Neutrophil (primary cell): ENCODE data around the gene FAM240A.

Source experiments
- H3K27ac ChIP-seq: fragments of 200-600 bp; sonication (generic); 2 replicates; pipeline ENCODE4 v1.5.1; 2016; ENCODE audit warnings: mild to moderate bottlenecking, moderate library complexity
- H3K27me3 ChIP-seq: fragments of 200-600 bp; sonication (generic); 2 replicates; pipeline ENCODE4 v1.6.0; 2016; ENCODE audit warnings: mild to moderate bottlenecking
- H3K36me3 ChIP-seq: fragments of 200-600 bp; sonication (generic); 2 replicates; pipeline ENCODE4 v1.5.1; 2017
- H3K4me1 ChIP-seq, 2 experiments: fragments of 200-600 bp in 1 of 2; sonication (generic) in 1 of 2; 1 replicate in 1 of 2; 2 replicates in 1 of 2; pipeline versions ENCODE4 v1.5.1 to v1.6.1; 2013 to 2016; ENCODE audit warnings: low read depth in 1 of 2, low read length in 1 of 2, mild to moderate bottlenecking in 1 of 2, moderate library complexity in 1 of 2; ENCODE audit not compliant: control insufficient read depth in 1 of 2, insufficient read depth in 1 of 2
- H3K4me3 ChIP-seq, 2 experiments: fragments of 200-600 bp in 1 of 2; sonication (generic) in 1 of 2; 1 replicate in 1 of 2; 2 replicates in 1 of 2; pipeline ENCODE4 v1.5.1; 2013 to 2016; ENCODE audit warnings: low read depth in 1 of 2, low read length in 1 of 2, mild to moderate bottlenecking in 1 of 2, moderate library complexity in 1 of 2
- H3K9me3 ChIP-seq: fragments of 200-600 bp; sonication (generic); 2 replicates; pipeline ENCODE4 v1.5.1; 2016
- TF ChIP-seq, protein P1 (sequence below): fragments of 200-600 bp; sonication (generic); IDR thresholded peaks from 2 replicates; pipeline ENCODE4 v1.5.1; 2016; ENCODE audit warnings: antibody characterized with exemption

FAM240A gene

DNA sequence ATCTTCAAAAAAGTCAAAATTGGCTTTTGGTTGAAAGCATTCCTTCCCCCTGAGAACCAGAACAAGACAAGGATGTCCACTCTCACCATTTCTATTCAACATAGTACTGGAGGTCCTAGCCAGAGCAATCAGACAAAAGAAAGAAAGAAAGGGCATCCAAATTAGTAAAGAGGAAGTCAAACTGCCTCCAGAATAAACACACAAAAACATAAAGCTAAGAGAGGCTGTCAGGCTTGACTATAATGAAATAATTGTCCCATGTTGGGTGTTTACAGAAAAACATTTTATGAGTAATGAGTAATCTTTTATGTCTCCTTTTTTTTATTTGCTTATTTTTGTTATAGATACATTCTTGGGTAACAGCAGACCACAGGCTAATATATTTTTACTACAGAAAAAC, 18.3 kb upstream of the FAM240A start:
- H3K36me3 ChIP-seq: no peaks in the 10 kb centered on the region
- H3K4me1 ChIP-seq: no peaks in the 10 kb centered on the region
- H3K27me3 ChIP-seq: no peaks in the 10 kb centered on the region
- TF ChIP-seq, protein P1, sequence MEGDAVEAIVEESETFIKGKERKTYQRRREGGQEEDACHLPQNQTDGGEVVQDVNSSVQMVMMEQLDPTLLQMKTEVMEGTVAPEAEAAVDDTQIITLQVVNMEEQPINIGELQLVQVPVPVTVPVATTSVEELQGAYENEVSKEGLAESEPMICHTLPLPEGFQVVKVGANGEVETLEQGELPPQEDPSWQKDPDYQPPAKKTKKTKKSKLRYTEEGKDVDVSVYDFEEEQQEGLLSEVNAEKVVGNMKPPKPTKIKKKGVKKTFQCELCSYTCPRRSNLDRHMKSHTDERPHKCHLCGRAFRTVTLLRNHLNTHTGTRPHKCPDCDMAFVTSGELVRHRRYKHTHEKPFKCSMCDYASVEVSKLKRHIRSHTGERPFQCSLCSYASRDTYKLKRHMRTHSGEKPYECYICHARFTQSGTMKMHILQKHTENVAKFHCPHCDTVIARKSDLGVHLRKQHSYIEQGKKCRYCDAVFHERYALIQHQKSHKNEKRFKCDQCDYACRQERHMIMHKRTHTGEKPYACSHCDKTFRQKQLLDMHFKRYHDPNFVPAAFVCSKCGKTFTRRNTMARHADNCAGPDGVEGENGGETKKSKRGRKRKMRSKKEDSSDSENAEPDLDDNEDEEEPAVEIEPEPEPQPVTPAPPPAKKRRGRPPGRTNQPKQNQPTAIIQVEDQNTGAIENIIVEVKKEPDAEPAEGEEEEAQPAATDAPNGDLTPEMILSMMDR: no peak
- no peak overlapping the region for H3K27ac ChIP-seq
- H3K4me3 ChIP-seq: no peak overlapping the region
- no peaks in the 10 kb centered on the region for H3K9me3 ChIP-seq

DNA sequence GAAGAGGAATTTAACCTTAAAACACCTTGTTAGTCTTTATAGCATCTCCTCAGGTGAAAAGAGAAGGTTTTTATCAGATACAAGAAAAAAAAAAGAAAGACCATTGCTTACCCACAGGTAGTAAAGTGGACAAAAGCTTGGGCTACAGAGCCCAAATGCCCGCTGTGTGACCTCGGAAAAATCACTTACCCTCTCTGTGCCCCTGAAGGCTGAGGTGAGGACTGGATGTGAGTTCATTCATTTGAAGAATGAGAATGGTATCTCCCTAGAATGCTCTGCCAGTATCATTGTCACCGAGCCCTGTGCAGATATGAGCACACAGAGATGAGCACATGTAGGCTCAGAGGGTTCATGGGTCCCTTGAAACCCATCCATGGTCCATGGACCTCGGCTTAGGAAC, 17.6 kb upstream of the FAM240A start:
- H3K9me3 ChIP-seq: no peaks in the 10 kb centered on the region

DNA sequence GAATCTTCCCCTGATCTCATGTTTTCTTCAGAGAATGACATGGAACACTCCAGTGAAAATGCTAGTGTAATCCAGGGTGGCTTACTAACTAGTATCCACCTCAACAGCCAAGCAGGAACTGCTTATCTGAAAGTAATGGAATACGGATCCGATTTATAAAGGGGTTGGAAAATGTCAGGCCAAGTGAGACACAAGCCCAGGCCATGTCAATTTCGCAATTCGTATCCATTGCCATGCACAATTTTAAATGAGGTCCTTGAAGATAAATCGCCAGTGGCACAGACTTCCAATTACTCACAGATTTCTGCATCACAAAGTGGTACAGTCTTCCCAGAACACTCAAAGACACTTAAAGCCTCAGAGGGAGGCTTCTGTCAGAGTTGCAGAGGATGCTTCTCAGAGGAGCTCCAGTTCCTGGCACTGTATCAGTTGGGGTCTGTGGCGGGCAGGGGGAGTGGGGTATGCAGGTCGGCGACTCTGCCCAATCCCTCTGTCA, 16.5 kb upstream of the FAM240A start:
- Histone ChIP-seq H3K4me3 (no peak overlapping the region), H3K27me3 (no peaks in the 10 kb centered on the region), H3K27ac (no peak overlapping the region), H3K9me3 (no peaks in the 10 kb centered on the region), H3K36me3 (no peaks in the 10 kb centered on the region), H3K4me1 (no peaks in the 10 kb centered on the region)
- TF ChIP-seq, protein P1: no peak

More for the DNA sequence above, 17.6 kb upstream of the FAM240A start:
- no peak overlapping the region for H3K27ac ChIP-seq
- no peaks in the 10 kb centered on the region for H3K27me3 ChIP-seq
- H3K4me1 ChIP-seq: no peaks in the 10 kb centered on the region
- TF ChIP-seq, protein P1: no peak
- H3K4me3 ChIP-seq: no peak overlapping the region
- no peaks in the 10 kb centered on the region for H3K36me3 ChIP-seq

- Histone ChIP-seq H3K27ac (no peak overlapping the region), H3K9me3 (no peaks in the 10 kb centered on the region), H3K4me1 (peaks cover 3 to 4% of the 10 kb centered on the region in 2 experiments), H3K4me3 (no peak overlapping the region), H3K36me3 (no peaks in the 10 kb centered on the region), H3K27me3 (no peaks in the 10 kb centered on the region)
- TF ChIP-seq, protein P1: no peak
These were observed 12.7 kb upstream of the FAM240A start for GRCh38 chr3:46599590-46599989.

DNA sequence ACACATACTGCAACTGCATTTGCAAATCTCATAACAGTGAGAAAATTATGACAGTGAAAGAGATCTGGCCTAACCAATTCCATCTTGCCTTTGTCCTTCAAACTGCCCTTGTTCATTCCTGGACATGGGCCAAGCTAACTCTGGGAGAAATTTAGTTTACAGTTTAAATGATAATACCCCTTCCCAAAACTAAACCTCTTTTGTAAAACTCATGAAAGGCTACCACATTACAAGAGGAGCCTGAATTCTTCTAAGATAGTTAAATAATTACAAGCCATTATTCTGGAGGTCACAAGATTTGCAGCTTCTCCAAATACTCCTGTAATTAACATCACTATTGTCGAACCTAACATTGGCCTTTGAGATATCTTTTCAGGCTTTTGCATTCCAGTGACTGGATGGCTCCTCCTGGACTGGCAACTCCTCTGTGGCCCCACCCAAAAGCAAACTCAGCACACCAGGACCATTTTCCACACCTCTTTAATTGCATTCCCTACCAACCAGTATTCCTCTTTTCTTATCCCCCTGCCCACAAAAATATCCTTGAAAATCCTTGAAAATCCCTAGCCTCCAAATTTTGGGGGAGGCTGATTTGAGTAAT, 8.8 kb upstream of the FAM240A start:
- no peak overlapping the region for H3K4me3 ChIP-seq
- no peaks in the 10 kb centered on the region for H3K36me3 ChIP-seq
- peaks cover 3 to 4% of the 10 kb centered on the region in 2 experiments for H3K4me1 ChIP-seq
- TF ChIP-seq, protein P1: no peak
- no peaks in the 10 kb centered on the region for H3K9me3 ChIP-seq
- H3K27ac ChIP-seq: no peak overlapping the region
- no peaks in the 10 kb centered on the region for H3K27me3 ChIP-seq
